Endodermal cell (in vitro differentiated cells): ENCODE measurements around the gene OGFOD2. TPM values are rescaled to one million over a fixed set of nuclear protein-coding genes. Genes with fewer than 3 reads are reported as not detected.

Experiments
- DNase-seq: peaks from one replicate; pipeline ENCODE4 v3.0.0-alpha.2; 2017
- H3K27ac ChIP-seq: 2 replicates; pipeline ENCODE4 v1.5.1; 2013; ENCODE audit warnings: mild to moderate bottlenecking, low read depth, low read length, moderate library complexity
- H3K27me3 ChIP-seq: 2 replicates; pipeline ENCODE4 v1.6.1; 2013; ENCODE audit warnings: mild to moderate bottlenecking, low read length, moderate library complexity; ENCODE audit not compliant: insufficient read depth, control insufficient read depth, poor library complexity, severe bottlenecking
- H3K36me3 ChIP-seq: 2 replicates; pipeline ENCODE4 v1.7.0; 2013; ENCODE audit warnings: mild to moderate bottlenecking, low read length, moderate library complexity; ENCODE audit not compliant: control insufficient read depth, insufficient read depth
- H3K4me1 ChIP-seq: one replicate; pipeline ENCODE4 v1.7.0; 2013; ENCODE audit warnings: low read length; ENCODE audit not compliant: control insufficient read depth, insufficient read depth
- H3K4me3 ChIP-seq: 2 replicates; pipeline ENCODE4 v1.5.1; 2013; ENCODE audit warnings: mild to moderate bottlenecking, low read length, moderate library complexity
- H3K9ac ChIP-seq: 2 replicates; pipeline ENCODE4 v1.6.1; 2013; ENCODE audit warnings: mild to moderate bottlenecking, low read length, moderate library complexity; ENCODE audit not compliant: poor library complexity, severe bottlenecking; ENCODE audit errors: extremely low read depth
- H3K9me3 ChIP-seq: 2 replicates; pipeline ENCODE4 v1.6.1; 2013; ENCODE audit warnings: mild to moderate bottlenecking, low read length, moderate library complexity; ENCODE audit not compliant: control insufficient read depth
- H3K27ac Mint-ChIP-seq: 2 replicates; pipeline ENCODE4 v1.8.0; 2020; ENCODE audit warnings: mixed read lengths
- H3K27me3 Mint-ChIP-seq: 2 replicates; pipeline ENCODE4 v1.8.0; 2021; ENCODE audit warnings: mild to moderate bottlenecking, mixed read lengths; ENCODE audit not compliant: insufficient read depth
- H3K36me3 Mint-ChIP-seq: 2 replicates; pipeline ENCODE4 v1.8.0; 2020; ENCODE audit warnings: low read depth, mixed read lengths
- H3K4me1 Mint-ChIP-seq: 2 replicates; pipeline ENCODE4 v1.8.0; 2020; ENCODE audit warnings: mixed read lengths
- H3K4me3 Mint-ChIP-seq: 2 replicates; pipeline ENCODE4 v1.8.0; 2020; ENCODE audit warnings: mild to moderate bottlenecking, moderate library complexity, mixed read lengths
- H3K9me3 Mint-ChIP-seq: 2 replicates; pipeline ENCODE4 v1.8.0; 2020; ENCODE audit warnings: mild to moderate bottlenecking, mixed read lengths
- WGBS, 2 experiments: methylation state at CpG; one replicate each; pipeline versions ENCODE4 v1.1.5 to v1.1.7; 2013; ENCODE audit warnings: missing lambda C conversion rate in 2 of 2, mixed read lengths in 1 of 2; ENCODE audit not compliant: insufficient coverage in 1 of 2, insufficient read length in 1 of 2; 5-methylcytosine and 5-hydroxymethylcytosine counted together
- total RNA-seq, 2 donors: library from RNA; stranded (reverse); fragmentation: NEBNext Ultra II Directional in 1 of 2; extraction: Animal tissue kit (Norgen Biotek cat#: 25700) in 1 of 2; gene quantifications; 2 replicates in 1 of 2; 3 replicates in 1 of 2; pipeline ENCODE4 v1.2.1, GENCODE V29; 2021
- TF ChIP-seq, protein P1 (sequence below): fragments of 200-600 bp; sonication (generic); conservative IDR thresholded peaks from 2 replicates; pipeline ENCODE4 v1.5.0; 2021; ENCODE audit warnings: antibody characterized with exemption, mild to moderate bottlenecking

The OGFOD2 gene
- total RNA-seq, 2 donors from 2014 or later: 17.5 to 19.9 TPM

DNA sequence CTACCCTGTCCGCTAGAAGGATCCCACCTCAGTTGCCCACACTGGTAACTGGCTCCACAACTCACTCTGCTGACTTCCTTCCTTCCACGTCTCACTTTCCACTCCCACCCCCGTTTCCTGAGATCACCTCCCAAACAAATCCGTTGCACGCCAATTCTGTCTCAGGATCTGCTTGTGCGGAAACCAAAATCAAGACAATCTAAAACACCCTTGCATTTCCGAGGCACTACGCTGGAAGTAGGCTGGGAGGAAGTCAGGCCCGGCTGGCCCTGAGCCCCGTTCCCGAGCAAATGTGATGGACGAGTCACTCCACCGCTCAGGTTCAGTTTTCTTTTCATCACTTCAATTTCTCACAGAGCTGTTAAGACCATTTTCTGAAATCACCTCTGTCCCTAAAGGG is 31.8 kb upstream of the OGFOD2 start:
- Mint-ChIP-seq H3K27me3 (no peaks in the 10 kb centered on the region), H3K36me3 (no peaks in the 10 kb centered on the region), H3K4me3 (no peak overlapping the region), H3K27ac (no peak overlapping the region), H3K9me3 (no peaks in the 10 kb centered on the region), H3K4me1 (no peaks in the 10 kb centered on the region)
- H3K4me3 ChIP-seq: no peak overlapping the region
- DNase-seq: no peak
- 89 to 91% methylated on average over 11 to 13 of the region's 13 CpGs for WGBS, 2 experiments
- H3K27me3 ChIP-seq: no peaks in the 10 kb centered on the region
- no peak overlapping the region for H3K27ac ChIP-seq
- TF ChIP-seq, protein P1, sequence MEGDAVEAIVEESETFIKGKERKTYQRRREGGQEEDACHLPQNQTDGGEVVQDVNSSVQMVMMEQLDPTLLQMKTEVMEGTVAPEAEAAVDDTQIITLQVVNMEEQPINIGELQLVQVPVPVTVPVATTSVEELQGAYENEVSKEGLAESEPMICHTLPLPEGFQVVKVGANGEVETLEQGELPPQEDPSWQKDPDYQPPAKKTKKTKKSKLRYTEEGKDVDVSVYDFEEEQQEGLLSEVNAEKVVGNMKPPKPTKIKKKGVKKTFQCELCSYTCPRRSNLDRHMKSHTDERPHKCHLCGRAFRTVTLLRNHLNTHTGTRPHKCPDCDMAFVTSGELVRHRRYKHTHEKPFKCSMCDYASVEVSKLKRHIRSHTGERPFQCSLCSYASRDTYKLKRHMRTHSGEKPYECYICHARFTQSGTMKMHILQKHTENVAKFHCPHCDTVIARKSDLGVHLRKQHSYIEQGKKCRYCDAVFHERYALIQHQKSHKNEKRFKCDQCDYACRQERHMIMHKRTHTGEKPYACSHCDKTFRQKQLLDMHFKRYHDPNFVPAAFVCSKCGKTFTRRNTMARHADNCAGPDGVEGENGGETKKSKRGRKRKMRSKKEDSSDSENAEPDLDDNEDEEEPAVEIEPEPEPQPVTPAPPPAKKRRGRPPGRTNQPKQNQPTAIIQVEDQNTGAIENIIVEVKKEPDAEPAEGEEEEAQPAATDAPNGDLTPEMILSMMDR: no peak
- no peaks in the 10 kb centered on the region for H3K4me1 ChIP-seq
- H3K9ac ChIP-seq: no peak overlapping the region
- H3K36me3 ChIP-seq: no peaks in the 10 kb centered on the region
- no peaks in the 10 kb centered on the region for H3K9me3 ChIP-seq

DNA sequence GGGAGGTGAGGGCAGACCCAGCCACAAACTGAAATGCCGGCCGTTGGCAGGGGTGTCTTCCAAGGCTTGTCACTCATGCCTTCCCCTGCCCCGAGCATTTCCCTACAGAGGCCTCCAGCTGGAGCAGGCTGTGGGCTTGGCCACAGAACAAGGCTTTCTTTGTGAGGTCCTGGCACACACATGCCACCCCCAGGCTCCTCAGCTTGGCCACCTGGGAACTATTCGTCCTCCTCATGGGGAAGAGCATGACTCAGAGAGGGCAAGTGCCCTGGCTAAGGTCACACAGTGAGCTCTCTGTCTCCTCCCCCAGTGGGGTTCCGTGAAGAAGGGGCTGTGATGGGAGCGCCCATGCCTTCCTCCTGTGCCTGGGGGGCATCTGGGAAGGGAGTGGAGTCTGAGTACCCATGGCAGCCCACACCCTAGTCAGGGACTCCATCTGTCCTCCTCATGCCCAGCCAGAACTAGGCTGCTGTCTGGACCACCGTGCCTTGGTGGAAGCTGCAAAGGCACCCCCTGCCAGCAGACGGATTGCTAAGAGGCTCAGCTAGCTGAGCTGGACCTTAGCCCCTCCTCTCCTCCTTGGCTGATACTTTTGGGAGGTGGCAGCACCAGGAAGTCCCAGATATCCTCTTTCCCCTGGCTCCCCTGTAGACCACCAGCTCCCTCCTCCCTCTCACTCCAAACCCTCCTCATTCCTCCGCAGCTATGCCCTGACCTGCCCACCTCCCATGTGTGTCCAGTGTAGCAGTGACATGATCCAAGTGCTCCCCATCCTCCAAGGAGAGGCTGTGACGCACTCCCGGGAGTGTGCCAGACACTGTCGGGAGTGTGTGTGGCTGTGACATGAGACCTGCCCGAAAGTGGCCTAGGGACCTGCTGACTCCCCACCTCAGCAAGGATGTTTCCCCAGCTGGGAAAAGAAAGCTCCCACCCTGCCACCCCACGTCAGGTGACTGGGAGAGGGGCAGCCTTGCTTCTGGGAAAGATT is 30.1 kb upstream of the OGFOD2 start:
- Histone ChIP-seq H3K4me3 (no peak overlapping the region), H3K36me3 (no peaks in the 10 kb centered on the region), H3K9ac (no peak overlapping the region), H3K27me3 (no peaks in the 10 kb centered on the region), H3K9me3 (no peaks in the 10 kb centered on the region), H3K27ac (no peak overlapping the region), H3K4me1 (no peaks in the 10 kb centered on the region)
- Mint-ChIP-seq H3K4me1 (no peaks in the 10 kb centered on the region), H3K9me3 (no peaks in the 10 kb centered on the region), H3K36me3 (no peaks in the 10 kb centered on the region), H3K27ac (no peak overlapping the region), H3K27me3 (no peaks in the 10 kb centered on the region), H3K4me3 (no peak overlapping the region)
- whole genome bisulfite sequencing, 2 experiments: 81 to 86% methylated on average over 9 to 14 of the region's 14 CpGs
- TF ChIP-seq, protein P1: no peak
- DNase-seq: no peak

DNA sequence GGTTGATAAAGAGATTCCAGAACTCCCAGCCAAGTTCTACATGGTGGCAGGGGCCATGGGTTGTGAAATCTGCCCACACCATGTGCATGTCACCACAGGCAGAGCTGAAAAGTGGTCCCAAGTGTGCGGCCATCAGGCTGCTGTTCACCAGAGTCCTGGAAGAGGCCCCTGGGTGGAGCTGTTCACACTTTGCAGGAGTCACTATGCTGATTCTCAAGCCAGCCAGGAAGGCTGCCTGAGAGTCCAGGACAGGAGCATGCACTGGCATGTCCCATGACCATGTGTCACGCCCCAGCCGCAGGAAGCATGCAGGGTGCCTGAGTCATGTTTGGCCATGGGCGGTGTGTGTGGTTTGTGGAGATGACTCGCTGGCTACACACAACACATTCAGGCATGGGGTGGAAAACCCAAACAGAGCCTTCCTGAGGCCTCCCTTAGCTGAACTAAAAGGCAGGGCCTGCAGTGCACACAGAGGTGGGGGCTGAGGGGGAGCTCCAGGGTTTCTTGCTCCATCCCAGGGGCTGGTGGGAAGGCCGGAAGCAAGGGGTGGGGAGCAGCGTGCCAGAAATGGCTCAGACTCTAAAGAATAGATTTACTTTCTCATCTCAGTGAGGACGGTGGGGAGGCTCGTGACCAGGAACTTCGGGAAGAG is 28.2 kb upstream of the OGFOD2 start:
- H3K27me3 Mint-ChIP-seq: no peaks in the 10 kb centered on the region
- H3K36me3 Mint-ChIP-seq: no peaks in the 10 kb centered on the region
- no peak overlapping the region for H3K4me3 Mint-ChIP-seq
- 83 to 88% methylated on average over 3 to 10 of the region's 10 CpGs for WGBS, 2 experiments
- no peaks in the 10 kb centered on the region for H3K9me3 ChIP-seq
- H3K9me3 Mint-ChIP-seq: no peaks in the 10 kb centered on the region
- H3K4me3 ChIP-seq: no peak overlapping the region
- H3K27ac ChIP-seq: no peak overlapping the region
- no peak for DNase-seq
- H3K4me1 Mint-ChIP-seq: no peaks in the 10 kb centered on the region
- TF ChIP-seq, protein P1: peak; percentile 22
- no peak overlapping the region for H3K9ac ChIP-seq
- H3K27ac Mint-ChIP-seq: no peak overlapping the region
- H3K4me1 ChIP-seq: no peaks in the 10 kb centered on the region
- H3K27me3 ChIP-seq: no peaks in the 10 kb centered on the region
- no peaks in the 10 kb centered on the region for H3K36me3 ChIP-seq
